Left cardiac atrium (tissue), 4 donors: Measurements from ENCODE around the gene C22orf42. TPM values are rescaled to one million over a fixed set of nuclear protein-coding genes. Genes with fewer than 3 reads are reported as not detected.
"Not testable (repeated sequence)": the region's sequence is repeated elsewhere in the genome, so short reads cannot be mapped to it uniquely, and the experiment has no call there.

Source experiments
- ATAC-seq, 2 donors: fragments of 200-7000 bp; cut with Tn5 transposase; one replicate each; pipeline ENCODE4 v1.9.1; 2020; ENCODE audit warnings: mild to moderate bottlenecking in 2 of 2, moderate library complexity in 2 of 2
- DNase-seq: peaks from one replicate; pipeline ENCODE4 v3.0.0-alpha.2; 2020
- intact Hi-C, 2 donors: fragments of 100-400 bp; cut with DNase I; formaldehyde crosslinking; loops; one replicate each; pipeline versions ENCODE4 v1.14.1 to v1.15.1; 2022 to 2023
- total RNA-seq, 2 donors: library from RNA; stranded (reverse); fragmentation: NEBNext Ultra II Directional; extraction: Animal tissue kit (Norgen Biotek cat#: 25700); gene quantifications; one replicate each; pipeline ENCODE4 v1.2.1, GENCODE V29; 2021
- donor health status: DM: no; HTN: yes; CAD: no.
- donor health status: DM: no; HTN: yes; CAD: no; lungs with severe emphysema.
- donor health status: DM: yes; HTN: yes; CAD: no.
- donor health status: Dilated cardiomyopathy.

Gene C22orf42
- total RNA-seq, 2 donors from 2014 or later = not detected

DNA sequence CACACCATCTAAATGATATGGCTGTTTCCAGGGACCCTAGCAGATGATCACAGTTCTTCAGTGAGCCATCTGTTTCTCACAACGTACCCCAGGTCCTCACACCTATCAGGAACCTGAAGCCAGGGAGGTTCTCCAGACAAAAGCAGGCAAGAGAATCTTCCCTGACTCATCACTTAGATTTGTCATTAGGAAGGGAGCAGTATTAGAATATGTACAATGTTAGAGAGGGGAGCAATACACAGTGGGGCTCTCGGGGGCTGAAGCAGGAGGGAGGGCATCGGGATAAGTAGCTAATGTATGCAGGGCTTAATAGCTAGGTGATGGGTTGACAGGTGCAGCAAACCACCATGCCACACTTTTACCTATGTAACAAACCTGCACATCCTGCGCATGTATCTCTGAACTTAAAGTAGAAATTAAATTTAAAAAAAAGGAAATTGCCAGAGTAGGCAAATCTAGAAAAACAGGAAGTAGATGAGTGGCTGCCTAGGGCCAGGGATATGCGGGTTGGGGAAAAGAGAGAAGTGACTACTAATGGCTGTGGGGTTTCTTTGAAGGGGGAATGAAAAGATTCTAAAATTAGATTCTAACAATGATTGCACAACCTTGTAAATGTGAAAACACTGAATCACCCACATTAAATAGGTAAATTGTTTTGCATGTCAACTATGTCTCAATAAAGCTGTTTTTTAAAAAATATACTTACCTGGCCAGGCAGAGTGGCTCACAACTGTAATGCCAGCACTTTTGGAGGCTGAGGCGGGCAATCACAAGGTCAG lies 14.4 kb downstream of the C22orf42 start:
- DNase-seq (no peak), ATAC-seq (peak in 1 of 2 donors; percentile 47)
- intact Hi-C loops = no loop called here

DNA sequence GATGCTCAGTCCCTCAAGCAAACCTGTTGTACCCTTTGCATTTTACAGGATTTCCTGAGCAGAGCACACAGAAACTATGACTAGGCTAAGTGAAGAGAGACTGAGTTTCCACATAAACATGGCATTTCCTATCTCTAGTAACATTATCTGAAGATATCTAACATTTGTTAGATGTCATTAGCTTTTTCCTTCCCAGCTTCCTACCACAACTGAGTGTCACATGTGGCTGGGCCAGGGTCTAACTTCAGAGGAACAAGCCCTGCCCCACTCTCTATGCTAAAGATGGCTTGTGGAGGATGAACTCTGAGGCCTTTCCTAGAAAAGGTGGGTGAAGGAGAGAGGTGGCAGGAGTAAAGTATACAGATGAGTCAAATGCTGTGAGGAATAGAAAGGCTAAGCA lies 16.5 kb downstream of the C22orf42 start:
- DNase-seq (no peak), ATAC-seq (no peak)
- intact Hi-C loops = no loop called here

DNA sequence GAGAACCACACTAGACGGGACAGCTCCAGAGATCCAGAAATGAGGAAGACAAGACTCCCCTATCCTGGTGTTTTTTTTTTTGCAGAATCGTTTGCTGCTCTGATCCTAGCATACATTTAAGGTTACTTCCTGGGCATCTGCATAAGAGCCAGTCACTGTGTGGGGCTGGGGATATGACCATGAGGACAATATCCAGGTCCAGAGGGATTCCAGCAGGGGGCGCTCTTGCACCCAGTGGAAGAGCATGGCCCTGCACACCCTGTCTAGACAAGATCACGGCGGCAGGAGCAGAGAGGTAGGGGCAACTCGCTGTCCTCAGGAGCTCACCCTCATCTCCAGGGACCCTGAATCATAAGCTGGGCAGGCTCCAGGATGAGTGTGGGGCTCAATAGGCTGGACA lies 18.4 kb downstream of the C22orf42 start:
- intact Hi-C loops, DNase-seq: not testable (repeated sequence)
- ATAC-seq = peak in 1 of 2 donors; percentile 67

DNA sequence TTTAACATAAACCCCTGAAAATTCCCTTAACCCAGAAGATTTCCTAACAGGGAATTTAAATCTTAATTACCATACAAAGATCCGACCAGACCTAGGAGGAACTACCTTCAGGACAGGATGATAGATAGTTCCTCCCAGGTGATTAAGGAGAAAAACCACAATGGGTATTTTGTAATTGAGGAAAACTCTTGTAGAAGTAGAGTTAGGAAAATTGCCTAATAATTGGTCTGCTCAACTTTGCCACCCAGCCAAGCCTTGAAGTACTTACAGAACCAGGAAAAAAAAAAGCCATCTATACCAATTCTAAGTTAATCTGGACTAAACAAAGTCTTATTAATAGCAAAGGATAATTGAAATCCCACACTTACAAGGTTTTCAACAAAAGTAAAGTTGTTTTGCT lies 20.5 kb downstream of the C22orf42 start:
- DNase-seq, intact Hi-C loops, ATAC-seq: not testable (repeated sequence)

DNA sequence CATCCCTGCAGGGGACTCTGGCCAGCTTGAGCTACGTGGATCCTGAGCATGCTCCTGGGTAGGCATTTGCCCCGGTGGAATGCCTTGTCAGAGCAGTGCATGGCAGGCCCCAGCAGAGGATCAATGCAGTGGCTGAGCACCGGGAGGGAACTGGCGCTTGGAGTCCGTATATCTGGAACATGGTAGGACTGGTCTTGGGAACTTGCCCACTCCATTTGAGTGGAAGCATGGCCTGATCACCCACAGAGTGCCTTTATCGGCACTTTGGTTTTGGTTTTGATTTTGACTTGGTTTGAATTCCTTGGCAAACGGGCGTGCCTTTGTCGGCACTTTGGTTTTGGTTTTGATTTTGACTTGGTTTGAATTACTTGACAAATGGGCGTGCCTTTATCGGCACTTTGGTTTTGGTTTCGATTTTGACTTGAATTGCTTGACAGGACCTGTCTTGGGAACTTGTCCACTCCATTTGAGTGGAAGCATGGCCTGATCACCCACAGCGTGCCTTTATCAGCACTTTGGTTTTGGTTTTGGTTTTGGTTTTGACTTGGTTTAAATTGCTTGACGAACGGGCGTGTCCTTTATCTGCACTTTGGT lies 21.3 kb downstream of the C22orf42 start:
- intact Hi-C loops, DNase-seq: not testable (repeated sequence)
- peak in 1 of 2 donors; percentile 34 for ATAC-seq

DNA sequence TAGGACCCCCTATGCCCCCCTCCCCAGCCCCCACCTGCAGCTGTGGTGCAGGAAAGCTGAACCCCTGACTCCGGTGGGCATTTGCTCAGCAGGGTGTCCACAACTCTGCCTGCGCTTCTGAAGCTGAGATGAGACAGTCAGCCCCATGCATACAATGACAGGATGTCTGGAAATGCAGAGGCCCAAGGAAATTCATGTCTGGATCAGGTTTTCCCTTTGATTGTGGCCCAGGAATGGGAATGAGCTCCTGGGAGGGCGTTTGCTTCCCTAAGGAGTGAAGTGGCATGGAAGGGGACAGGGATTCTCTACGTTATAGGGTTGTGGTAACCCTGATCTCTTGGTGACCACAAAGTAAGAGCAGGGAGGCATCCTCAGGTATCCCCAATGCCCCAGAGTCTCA lies 22.2 kb downstream of the C22orf42 start:
- DNase-seq, ATAC-seq, intact Hi-C loops: not testable (repeated sequence)

DNA sequence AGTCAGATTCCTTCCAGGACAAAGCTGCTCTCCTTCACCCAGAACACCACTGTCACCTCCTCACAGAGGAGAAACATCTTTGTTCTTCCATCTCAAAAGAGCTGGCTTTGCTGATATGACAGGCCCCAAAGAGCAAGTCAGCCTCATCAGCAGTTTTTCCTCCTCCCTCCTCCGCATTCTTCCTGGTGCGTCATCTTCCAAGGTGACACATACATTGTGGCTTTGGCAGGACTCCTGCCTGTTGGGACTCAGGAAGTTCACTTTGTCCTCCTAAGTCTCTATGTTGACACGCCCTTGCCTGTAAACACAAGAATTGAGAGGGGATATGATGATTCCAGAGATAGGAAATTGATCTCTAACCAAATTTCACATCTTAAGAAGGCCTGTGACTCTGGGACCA lies 23.1 kb downstream of the C22orf42 start:
- peak in 1 of 2 donors; percentile 21 for ATAC-seq
- DNase-seq, intact Hi-C loops: not testable (repeated sequence)

DNA sequence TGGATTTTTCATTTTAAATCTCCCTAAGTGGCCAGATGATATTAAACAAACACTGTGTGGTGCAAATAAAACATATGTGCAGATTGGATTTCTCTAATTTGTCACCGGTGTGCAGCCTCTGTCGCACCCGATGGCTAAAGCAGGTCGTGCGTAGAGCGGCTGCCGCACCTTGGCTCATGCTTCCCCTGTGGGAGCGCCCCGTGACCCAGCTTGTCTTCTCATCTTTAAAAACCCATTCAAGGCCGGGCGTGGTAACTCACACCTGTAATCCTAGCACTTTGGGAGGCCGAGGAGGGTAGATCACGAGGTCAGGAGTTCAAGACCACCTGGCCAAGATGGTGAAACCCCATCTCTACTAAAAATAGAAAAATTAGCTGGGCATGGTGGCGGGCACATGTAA lies 24.3 kb downstream of the C22orf42 start:
- ATAC-seq, DNase-seq, intact Hi-C loops: not testable (repeated sequence)

DNA sequence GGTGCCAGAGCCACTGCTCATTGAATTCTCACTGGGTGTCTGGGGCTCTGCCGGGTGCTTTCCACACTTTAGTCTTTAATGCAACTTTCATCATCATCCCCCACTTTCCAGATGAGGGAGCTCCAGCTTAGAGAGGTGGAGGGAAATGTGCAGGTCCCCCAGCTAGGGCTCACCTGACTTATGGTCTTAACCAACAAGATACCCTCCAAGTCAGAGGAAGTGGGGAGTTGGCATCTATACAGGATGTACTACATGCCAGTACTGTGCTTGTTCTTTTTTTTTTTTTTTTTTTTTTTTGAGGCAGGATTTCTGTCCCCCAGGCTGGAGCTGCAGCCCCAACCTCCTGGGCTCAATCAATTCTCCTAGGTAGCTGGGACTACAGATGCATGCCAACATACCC lies 26.3 kb downstream of the C22orf42 start:
- ATAC-seq (no peak), DNase-seq (no peak)
- intact Hi-C loops = no loop called here

DNA sequence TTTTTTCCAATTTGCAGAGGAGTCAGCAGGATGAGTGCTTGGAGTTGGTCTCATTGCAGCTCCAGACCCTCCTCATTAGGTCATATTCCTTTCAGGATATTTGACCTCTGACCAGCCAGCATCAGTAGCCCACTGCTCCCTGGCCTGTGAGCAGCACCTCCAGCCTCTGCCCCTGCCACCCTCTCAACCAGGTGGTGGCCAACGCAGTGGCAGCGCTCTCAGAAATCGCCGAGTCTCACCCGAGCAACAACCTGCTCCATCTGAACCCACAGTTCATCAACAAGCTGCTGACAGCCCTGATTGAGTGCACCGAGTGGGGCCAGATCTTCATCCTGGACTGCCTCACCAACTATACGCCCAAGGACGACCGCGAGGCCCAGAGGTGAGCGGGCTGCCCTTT lies 27.0 kb downstream of the C22orf42 start:
- ATAC-seq (no peak), DNase-seq (no peak)
- intact Hi-C loops = no loop called here

DNA sequence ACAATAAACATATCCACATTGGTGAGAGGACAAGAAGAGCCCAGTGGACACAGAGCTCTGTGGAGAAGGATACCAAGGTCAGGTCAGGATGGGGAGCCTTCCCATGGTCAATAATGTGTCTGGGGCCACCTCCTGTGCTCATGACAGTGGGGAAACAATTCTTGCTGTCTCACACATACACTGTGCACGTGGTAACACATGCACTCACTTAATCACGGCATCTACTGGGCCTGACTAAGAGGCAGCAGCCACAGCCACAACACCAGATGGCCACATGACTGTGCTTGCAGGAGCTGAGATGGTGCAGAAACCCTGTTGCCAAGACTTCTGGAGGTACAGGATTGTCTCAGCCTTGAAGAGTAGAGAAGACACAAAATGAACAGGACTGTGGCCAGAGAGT lies 28.6 kb downstream of the C22orf42 start:
- DNase-seq = no peak
- ATAC-seq = no peak
- intact Hi-C loops = no loop called here

DNA sequence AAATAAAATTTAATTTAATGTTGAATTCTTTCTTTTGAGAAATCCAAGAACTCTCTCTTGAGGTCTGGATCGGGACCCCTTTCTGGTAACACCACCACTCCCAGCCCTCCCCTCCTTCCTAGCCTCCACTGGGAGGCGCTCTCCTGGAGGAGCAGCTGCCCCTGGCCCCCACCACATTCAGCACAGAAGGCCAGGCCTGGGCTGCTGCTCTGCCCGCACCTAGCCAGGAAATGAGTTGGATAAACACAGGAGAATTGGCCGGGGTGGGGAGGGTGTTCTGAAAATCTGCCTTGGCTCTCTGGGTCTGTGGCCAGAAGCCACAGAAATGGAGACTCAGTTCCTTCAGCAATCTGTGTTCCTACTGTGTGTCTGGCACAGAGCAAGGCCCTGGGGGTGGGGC lies 31.2 kb downstream of the C22orf42 start:
- intact Hi-C loops = no loop called here
- DNase-seq = no peak
- ATAC-seq = no peak

DNA sequence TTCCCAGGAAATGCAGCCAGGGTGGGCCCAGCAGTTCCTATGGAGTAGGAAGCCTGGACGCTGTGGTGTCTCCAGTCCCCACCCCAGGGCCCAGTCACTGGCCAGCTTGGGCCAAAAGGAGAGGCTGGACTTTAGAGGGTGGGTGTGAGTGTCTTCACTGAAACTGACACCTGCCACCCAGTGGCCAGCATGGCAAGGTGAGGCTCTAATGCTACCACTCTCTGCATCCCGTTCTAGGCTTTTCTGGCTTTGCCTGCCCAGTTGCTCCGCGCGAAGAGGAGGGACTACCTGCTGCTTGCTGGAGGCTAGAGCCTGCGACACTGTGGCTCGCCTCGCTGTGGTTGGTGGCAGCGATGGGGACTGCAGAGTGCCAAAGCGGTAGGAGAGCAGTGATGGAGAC lies 35.4 kb downstream of the C22orf42 start:
- DNase-seq (no peak), ATAC-seq (no peak)
- intact Hi-C loops = no loop called here

DNA sequence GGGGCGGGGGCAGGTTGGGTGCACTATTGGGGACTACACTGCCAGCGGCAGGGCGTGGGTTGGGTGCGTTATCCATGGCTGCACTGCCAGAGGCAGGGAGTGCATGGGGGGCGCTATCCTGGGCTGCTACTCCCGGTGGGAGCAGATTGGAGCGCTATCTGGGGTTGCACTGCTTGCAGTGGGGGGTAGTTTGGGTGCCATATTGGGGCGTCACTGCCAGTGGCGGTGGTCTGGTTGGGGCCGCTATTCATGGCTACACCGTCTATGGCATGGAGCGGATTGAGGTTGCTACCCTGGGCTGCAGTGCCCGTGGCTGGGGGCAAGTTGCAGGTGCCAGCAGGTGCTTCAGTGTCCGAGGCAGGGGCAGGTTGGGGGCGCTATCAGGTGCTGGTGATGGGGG lies 36.2 kb downstream of the C22orf42 start:
- no peak for ATAC-seq
- intact Hi-C loops = no loop called here
- no peak for DNase-seq

DNA sequence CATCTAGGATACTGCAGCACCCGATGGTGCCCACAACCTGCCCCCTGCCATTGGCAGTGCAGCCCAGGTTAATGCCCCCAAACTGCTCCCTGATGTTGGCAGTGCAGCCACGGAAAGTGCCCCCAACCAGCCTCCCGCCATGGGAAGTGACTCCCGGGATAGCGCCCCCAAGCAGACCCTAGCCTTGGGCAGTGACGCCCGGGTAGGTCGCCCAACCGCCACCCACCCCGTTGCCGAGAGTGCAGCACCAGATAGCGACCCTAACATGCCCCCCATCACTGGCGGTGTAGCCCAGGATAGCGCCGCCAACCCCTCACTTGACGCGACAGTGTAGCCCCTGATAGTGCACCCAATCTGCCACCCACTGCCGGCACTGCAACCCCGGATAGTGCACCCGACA lies 38.5 kb downstream of the C22orf42 start:
- no peak for DNase-seq
- intact Hi-C loops = no loop called here
- no peak for ATAC-seq

DNA sequence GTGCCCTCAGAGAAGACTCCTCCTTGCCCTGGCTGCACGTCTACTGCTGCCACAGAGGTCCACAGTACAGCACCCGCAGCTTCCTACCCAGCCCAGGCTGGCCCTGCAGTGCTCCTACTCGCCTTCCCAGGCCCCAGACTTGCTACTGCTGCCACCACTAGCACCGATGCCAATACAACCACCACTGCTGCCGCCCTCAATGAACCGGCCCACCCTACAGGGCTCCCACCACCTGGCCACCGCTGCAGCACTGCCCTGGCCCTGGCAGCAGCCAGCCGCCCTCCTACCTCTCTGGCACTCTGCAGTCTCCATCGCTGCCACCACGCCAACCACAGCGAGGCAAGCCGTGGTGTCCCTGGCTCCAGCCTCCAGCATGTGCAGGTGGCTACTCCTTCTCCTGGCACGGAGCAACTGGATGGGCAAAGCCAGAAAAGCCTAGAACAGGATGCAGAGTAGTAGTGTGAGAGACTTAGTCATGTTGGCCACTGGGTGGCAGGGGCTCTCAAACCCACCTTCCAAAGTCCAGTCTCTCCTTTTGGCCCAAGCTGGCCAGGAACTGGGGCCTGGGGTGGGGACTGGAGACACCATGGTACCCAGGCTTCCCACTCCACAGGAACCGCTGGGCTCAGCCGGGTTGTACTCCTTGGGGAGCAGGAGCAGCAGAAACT lies 39.4 kb downstream of the C22orf42 start:
- intact Hi-C loops = no loop called here
- ATAC-seq (no peak), DNase-seq (no peak)

DNA sequence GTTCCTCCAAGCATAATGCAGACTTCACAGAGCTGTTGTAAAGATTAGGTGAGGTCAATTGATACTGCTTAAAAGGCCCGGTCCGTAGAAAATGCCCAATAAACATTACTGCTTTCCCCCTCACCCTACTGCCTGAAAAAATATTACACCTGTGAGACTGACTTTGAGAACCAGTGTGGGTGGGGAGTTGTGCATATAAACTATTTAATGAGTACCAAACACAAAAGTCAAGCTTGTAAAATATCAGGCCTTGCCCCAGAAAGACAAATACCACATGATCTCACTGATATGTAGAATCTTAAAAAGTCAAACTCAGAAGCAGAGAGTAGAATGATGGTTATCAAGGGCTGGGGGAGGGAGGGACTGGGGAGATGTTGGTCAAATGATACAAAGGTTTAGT lies 46.7 kb downstream of the C22orf42 start:
- intact Hi-C loops = no loop called here
- no peak for DNase-seq
- ATAC-seq = no peak

DNA sequence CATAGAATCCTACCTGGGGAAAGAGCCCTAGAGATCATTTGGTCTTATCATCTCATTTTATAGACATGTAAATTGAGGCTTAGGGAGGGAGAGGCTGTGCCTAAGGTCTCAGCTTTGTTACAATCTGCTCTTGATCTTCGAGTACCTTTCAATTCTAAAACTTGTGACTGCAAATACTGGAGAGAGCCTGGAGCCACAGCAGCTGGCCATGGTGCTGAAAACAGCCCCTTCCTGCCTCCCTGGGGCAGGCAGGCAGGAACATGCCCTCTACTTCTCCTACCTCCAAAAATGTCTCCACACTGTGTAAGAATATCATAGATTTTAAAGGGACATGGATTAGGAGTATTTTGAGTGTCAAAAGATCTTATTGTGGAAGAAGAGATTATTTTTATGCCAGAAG lies 52.2 kb downstream of the C22orf42 start:
- intact Hi-C loops = loop anchor here in 1 of 2 donors (10.0 kb wide), 1 partner anchor 158 kb away; no protein-coding TSS in a partner anchor
- no peak for DNase-seq
- no peak for ATAC-seq

DNA sequence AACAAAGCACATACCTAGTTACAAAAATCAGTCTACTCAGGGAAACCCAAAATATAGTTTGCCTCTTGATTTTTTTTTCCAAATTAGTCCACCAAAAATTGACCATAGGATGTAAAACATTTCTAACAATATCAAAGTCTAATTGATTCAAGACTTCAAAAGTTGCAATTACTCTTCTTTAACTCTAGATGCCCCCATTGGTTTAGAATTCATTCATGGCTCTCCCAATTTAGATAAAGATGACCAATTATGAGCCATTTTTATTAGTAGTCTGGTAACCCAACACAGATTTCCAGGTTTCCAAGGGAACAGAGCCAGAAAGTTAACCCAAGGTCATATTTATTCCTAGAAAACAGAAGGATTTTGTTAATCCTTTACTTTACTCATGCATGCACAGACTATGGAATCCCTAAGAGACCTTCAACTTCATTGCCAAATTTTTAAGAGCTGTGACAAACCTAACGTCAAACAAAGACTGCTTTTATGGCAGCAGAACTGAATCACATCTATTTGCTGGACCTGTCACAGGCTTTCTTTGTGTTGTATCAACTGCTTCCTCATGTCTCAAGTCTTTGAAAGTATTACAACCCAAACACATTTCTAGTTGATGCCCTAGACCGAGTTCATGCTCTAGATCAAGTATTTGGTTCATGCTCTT lies 55.3 kb downstream of the C22orf42 start:
- intact Hi-C loops = loop anchor here in 1 of 2 donors (10.0 kb wide), 1 partner anchor 161 kb away; no protein-coding TSS in a partner anchor
- ATAC-seq (no peak), DNase-seq (no peak)

DNA sequence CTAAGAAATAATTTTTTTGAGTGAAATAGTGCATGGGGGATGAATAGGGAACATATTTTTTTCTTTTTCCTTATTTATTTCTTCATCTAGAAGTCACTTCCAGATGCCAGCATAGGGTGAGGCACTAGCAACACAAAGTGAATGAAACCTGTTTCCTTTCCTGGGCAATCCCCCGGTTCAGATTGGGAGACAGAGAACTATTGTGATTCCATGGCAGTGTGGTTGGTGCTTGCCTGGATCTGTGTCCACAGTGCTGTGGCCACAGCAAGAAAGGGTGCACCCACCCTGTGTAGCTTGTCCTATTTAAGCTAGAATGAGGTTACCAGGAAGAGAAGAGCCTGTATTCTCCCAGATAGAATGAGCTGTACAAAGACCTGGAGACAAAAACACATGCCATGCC lies 58.4 kb downstream of the C22orf42 start:
- no peak for DNase-seq
- no peak for ATAC-seq
- intact Hi-C loops = loop anchor here in 1 of 2 donors (10.0 kb wide), 1 partner anchor 164 kb away; no protein-coding TSS in a partner anchor
